Mesenchymal stem cell (in vitro differentiated cells and primary cell): Measurements from ENCODE around the gene RNF130.

ENCODE experiments used
- DNase-seq: peaks from one replicate; pipeline ENCODE4 v3.0.0-alpha.2; 2013
- H2AFZ ChIP-seq: one replicate; pipeline ENCODE4 v1.6.1; 2013; ENCODE audit warnings: low read depth, mild to moderate bottlenecking, control low read depth, inconsistent platforms, low read length, moderate library complexity
- H2AK5ac ChIP-seq: 2 replicates; pipeline ENCODE4 v1.6.1; 2013; ENCODE audit warnings: low read length, moderate library complexity, mild to moderate bottlenecking, inconsistent platforms; ENCODE audit not compliant: severe bottlenecking
- H2BK120ac ChIP-seq: one replicate; pipeline ENCODE4 v1.6.1; 2013; ENCODE audit warnings: low read depth, mild to moderate bottlenecking, inconsistent platforms, low read length, moderate library complexity
- H2BK12ac ChIP-seq, 2 experiments: one replicate each; pipeline ENCODE4 v1.6.1; 2013; ENCODE audit warnings: inconsistent platforms in 2 of 2, low read length in 2 of 2, mild to moderate bottlenecking in 2 of 2, moderate library complexity in 2 of 2, control low read depth in 1 of 2
- H2BK15ac ChIP-seq: one replicate; pipeline ENCODE4 v1.6.1; 2013; ENCODE audit warnings: mild to moderate bottlenecking, low read depth, inconsistent platforms; ENCODE audit not compliant: poor library complexity, severe bottlenecking
- H2BK5ac ChIP-seq: 2 replicates; pipeline ENCODE4 v1.6.1; 2013; ENCODE audit warnings: low read depth, mild to moderate bottlenecking, low read length, control low read depth, inconsistent platforms; ENCODE audit not compliant: poor library complexity, severe bottlenecking
- H3K14ac ChIP-seq, 2 experiments: one replicate each; pipeline ENCODE4 v1.6.1; 2013; ENCODE audit warnings: inconsistent platforms in 2 of 2, low read length in 2 of 2, control low read depth in 1 of 2, mild to moderate bottlenecking in 1 of 2, moderate library complexity in 1 of 2
- H3K18ac ChIP-seq, 2 experiments: one replicate each; pipeline ENCODE4 v1.6.1; 2013; ENCODE audit warnings: inconsistent platforms in 2 of 2, low read length in 2 of 2, control low read depth in 1 of 2, low read depth in 1 of 2, mild to moderate bottlenecking in 1 of 2
- H3K23ac ChIP-seq, 2 experiments: one replicate each; pipeline ENCODE4 v1.6.1; 2013; ENCODE audit warnings: inconsistent platforms in 2 of 2, low read length in 2 of 2, mild to moderate bottlenecking in 2 of 2, moderate library complexity in 2 of 2, control low read depth in 1 of 2
- H3K27ac ChIP-seq: 2 replicates; pipeline ENCODE4 v1.5.1; 2013; ENCODE audit warnings: mild to moderate bottlenecking, moderate library complexity, low read length, control low read depth, inconsistent platforms; ENCODE audit not compliant: poor library complexity, severe bottlenecking
- H3K27me3 ChIP-seq, 2 experiments: 2 replicates each; pipeline versions ENCODE4 v1.6.1 to v1.7.0; 2013; ENCODE audit warnings: low read length in 2 of 2, mild to moderate bottlenecking in 2 of 2, moderate library complexity in 2 of 2, control low read depth in 1 of 2, inconsistent platforms in 1 of 2; ENCODE audit not compliant: control insufficient read depth in 1 of 2, insufficient read depth in 1 of 2
- H3K36me3 ChIP-seq, 2 experiments: 2 replicates each; pipeline versions ENCODE4 v1.6.1 to v1.7.0; 2013; ENCODE audit warnings: low read length in 2 of 2, control low read depth in 1 of 2, inconsistent platforms in 1 of 2, low read depth in 1 of 2, mild to moderate bottlenecking in 1 of 2; ENCODE audit not compliant: insufficient read depth in 2 of 2, control insufficient read depth in 1 of 2
- H3K4ac ChIP-seq, 2 experiments: one replicate each; pipeline ENCODE4 v1.6.1; 2013; ENCODE audit warnings: inconsistent platforms in 2 of 2, low read length in 2 of 2, mild to moderate bottlenecking in 2 of 2, moderate library complexity in 2 of 2, control low read depth in 1 of 2, low read depth in 1 of 2
- H3K4me1 ChIP-seq: 2 replicates; pipeline ENCODE4 v1.6.1; 2013; ENCODE audit warnings: low read depth, low read length, control low read depth; ENCODE audit not compliant: control insufficient read depth, insufficient read depth
- H3K4me2 ChIP-seq: 2 replicates; pipeline ENCODE4 v1.6.1; 2013; ENCODE audit warnings: low read length, mild to moderate bottlenecking, inconsistent platforms; ENCODE audit not compliant: poor library complexity, severe bottlenecking
- H3K4me3 ChIP-seq, 2 experiments: 2 replicates each; pipeline versions ENCODE4 v1.5.1 to v1.7.0; 2013; ENCODE audit warnings: low read length in 2 of 2, mild to moderate bottlenecking in 2 of 2, control low read depth in 1 of 2, low read depth in 1 of 2; ENCODE audit not compliant: insufficient read depth in 1 of 2
- H3K79me1 ChIP-seq: replicated peaks from 2 replicates; pipeline ENCODE4 v1.6.1; 2013; ENCODE audit warnings: mild to moderate bottlenecking, control low read depth, low read length, inconsistent platforms; ENCODE audit not compliant: poor library complexity, severe bottlenecking
- H3K9ac ChIP-seq: 2 replicates; pipeline ENCODE4 v1.7.0; 2013; ENCODE audit warnings: mild to moderate bottlenecking, low read length, moderate library complexity
- H3K9me3 ChIP-seq: 2 replicates; pipeline ENCODE4 v1.7.0; 2013; ENCODE audit warnings: mild to moderate bottlenecking, low read length; ENCODE audit not compliant: control insufficient read depth
- H4K8ac ChIP-seq: one replicate; pipeline ENCODE4 v1.6.1; 2013; ENCODE audit warnings: inconsistent platforms, mild to moderate bottlenecking, low read length, moderate library complexity
- H4K91ac ChIP-seq: one replicate; pipeline ENCODE4 v1.6.1; 2013; ENCODE audit warnings: mild to moderate bottlenecking, low read length, inconsistent platforms
- WGBS: methylation state at CpG from one replicate; pipeline ENCODE4 v1.1.7; 2013; ENCODE audit warnings: mixed read lengths; 5-methylcytosine and 5-hydroxymethylcytosine counted together

The RNF130 gene

DNA sequence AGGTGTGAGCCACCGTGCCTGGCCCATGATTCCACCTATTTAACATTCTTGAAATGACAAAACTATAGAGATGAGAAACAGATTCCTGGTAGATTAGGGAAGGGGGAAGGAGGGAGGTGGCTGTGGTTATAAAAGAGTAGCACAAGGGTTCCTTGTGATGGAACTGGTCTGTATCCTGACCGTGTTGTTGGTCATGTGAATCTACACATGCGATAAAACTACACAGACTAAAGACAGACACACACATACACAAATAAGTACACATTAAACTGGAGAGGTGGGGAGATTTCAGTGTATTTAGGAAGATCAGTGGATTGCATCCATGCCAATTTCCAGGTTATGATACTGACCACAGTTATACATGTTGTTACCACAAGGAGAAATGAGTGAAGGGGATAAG lies 60.9 kb downstream of the RNF130 start:
- Histone ChIP-seq H4K91ac (no peak overlapping the region), H3K23ac (no peak overlapping the region), H3K27ac (no peak overlapping the region), H3K4me3 (no peak overlapping the region), H2BK15ac (no peak overlapping the region), H2BK120ac (no peak overlapping the region), H2BK5ac (no peak overlapping the region), H3K27me3 (no peaks in the 10 kb centered on the region), H3K9me3 (no peaks in the 10 kb centered on the region), H3K9ac (no peak overlapping the region), H3K14ac (no peak overlapping the region), H3K4me1 (peaks cover 6% of the 10 kb centered on the region), H4K8ac (no peak overlapping the region), H3K4ac (no peak overlapping the region), H2AFZ (no peak overlapping the region), H2BK12ac (no peak overlapping the region), H3K79me1 (peaks cover 6% of the 10 kb centered on the region), H3K36me3 (peaks cover 0 to 22% of the 10 kb centered on the region in 2 experiments), H3K4me2 (no peak overlapping the region), H3K18ac (no peak overlapping the region), H2AK5ac (no peak overlapping the region)
- WGBS, result no CpG with 5 or more reads among the region's 3 CpGs
- DNase-seq, result no peak

- H3K79me1 ChIP-seq, result peaks cover 9% of the 10 kb centered on the region
- H3K18ac ChIP-seq, result no peak overlapping the region
- H2AFZ ChIP-seq, result no peak overlapping the region
- 96% methylated on average over 7 of the region's 7 CpGs for WGBS
- no peak overlapping the region for H2BK5ac ChIP-seq
- no peak overlapping the region for H3K4me3 ChIP-seq
- peaks cover 6% of the 10 kb centered on the region for H3K4me1 ChIP-seq
- H3K36me3 ChIP-seq, result peaks cover 0 to 22% of the 10 kb centered on the region in 2 experiments
- no peak overlapping the region for H3K9ac ChIP-seq
- H2AK5ac ChIP-seq, result no peak overlapping the region
- no peak overlapping the region for H3K14ac ChIP-seq
- no peak overlapping the region for H4K91ac ChIP-seq
- H3K27ac ChIP-seq, result no peak overlapping the region
- no peak overlapping the region for H3K4me2 ChIP-seq
- DNase-seq, result no peak
- no peak overlapping the region for H4K8ac ChIP-seq
- no peak overlapping the region for H2BK15ac ChIP-seq
- no peaks in the 10 kb centered on the region for H3K9me3 ChIP-seq
- no peaks in the 10 kb centered on the region for H3K27me3 ChIP-seq
- no peak overlapping the region for H2BK120ac ChIP-seq
- H2BK12ac ChIP-seq, result no peak overlapping the region
- H3K23ac ChIP-seq, result no peak overlapping the region
- H3K4ac ChIP-seq, result no peak overlapping the region
Measured at GRCh38 chr5:180009581-180009980, 62.0 kb downstream of the RNF130 start.

DNA sequence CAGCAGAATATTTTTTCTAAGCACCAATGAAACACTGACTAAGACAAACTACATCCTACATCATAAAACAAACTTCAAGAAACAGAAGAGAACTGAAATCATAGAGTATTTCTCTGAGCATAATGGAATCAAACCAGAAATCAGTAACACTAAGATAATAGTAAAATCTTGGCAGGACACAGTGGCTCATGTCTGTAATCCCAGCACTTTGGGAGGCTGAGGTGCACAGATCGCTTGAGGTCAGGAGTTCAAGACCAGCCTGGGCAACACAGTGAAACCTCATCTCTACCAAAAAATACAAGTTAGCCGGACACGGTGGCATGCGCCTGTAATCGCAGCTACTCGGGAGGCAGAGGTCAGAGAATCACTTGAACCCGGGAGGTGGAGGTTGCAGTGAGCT lies 63.1 kb downstream of the RNF130 start:
- H2AK5ac ChIP-seq, result no peak overlapping the region
- H2BK120ac ChIP-seq, result no peak overlapping the region
- H2BK15ac ChIP-seq, result no peak overlapping the region
- peaks cover 6% of the 10 kb centered on the region for H3K4me1 ChIP-seq
- H4K91ac ChIP-seq, result no peak overlapping the region
- H3K14ac ChIP-seq, result no peak overlapping the region
- H3K27me3 ChIP-seq, result no peaks in the 10 kb centered on the region
- H2AFZ ChIP-seq, result no peak overlapping the region
- no peak overlapping the region for H3K4ac ChIP-seq
- peaks cover 9% of the 10 kb centered on the region for H3K79me1 ChIP-seq
- H3K9ac ChIP-seq, result no peak overlapping the region
- no peak overlapping the region for H3K18ac ChIP-seq
- H3K27ac ChIP-seq, result no peak overlapping the region
- no peaks in the 10 kb centered on the region for H3K9me3 ChIP-seq
- H3K4me2 ChIP-seq, result no peak overlapping the region
- no peak for DNase-seq
- no peak overlapping the region for H2BK5ac ChIP-seq
- no peak overlapping the region for H3K4me3 ChIP-seq
- no peak overlapping the region for H4K8ac ChIP-seq
- H3K36me3 ChIP-seq, result peaks cover 0 to 22% of the 10 kb centered on the region in 2 experiments
- WGBS, result 96% methylated on average over 5 of the region's 7 CpGs
- no peak overlapping the region for H3K23ac ChIP-seq
- no peak overlapping the region for H2BK12ac ChIP-seq

DNA sequence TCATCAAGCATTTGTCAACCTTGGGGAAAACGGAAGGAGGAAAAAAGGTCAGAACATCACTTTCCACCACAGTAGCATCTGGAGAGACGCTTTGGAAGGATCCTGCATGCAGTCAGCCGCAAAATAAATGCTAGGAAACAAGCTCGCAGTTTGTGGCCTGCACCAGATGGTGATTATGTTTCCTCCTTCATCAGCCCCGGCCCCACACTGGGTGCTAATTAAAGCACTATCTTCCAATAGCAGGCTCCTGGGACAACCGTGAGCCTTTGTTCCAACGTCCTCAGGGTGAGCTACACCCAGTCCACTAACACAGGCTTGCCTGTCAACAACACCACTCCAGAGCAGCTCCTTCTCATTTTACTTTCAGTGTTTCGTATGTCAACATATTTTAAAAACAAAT lies 64.0 kb downstream of the RNF130 start:
- H3K18ac ChIP-seq, result peak overlapping the region in 1 of 2 experiments; percentile 3
- no peak overlapping the region for H3K4me3 ChIP-seq
- no peak overlapping the region for H3K9ac ChIP-seq
- no peaks in the 10 kb centered on the region for H3K9me3 ChIP-seq
- DNase-seq, result no peak
- H3K4me1 ChIP-seq, result peaks cover 6% of the 10 kb centered on the region
- H2BK12ac ChIP-seq, result no peak overlapping the region
- no peak overlapping the region for H4K91ac ChIP-seq
- H3K4ac ChIP-seq, result no peak overlapping the region
- no peak overlapping the region for H3K4me2 ChIP-seq
- no peak overlapping the region for H2BK5ac ChIP-seq
- H4K8ac ChIP-seq, result no peak overlapping the region
- no peak overlapping the region for H3K23ac ChIP-seq
- peaks cover 0 to 23% of the 10 kb centered on the region in 2 experiments for H3K36me3 ChIP-seq
- H2AK5ac ChIP-seq, result no peak overlapping the region
- no peak overlapping the region for H3K27ac ChIP-seq
- H3K79me1 ChIP-seq, result peaks cover 11% of the 10 kb centered on the region
- no peak overlapping the region for H3K14ac ChIP-seq
- H3K27me3 ChIP-seq, result no peaks in the 10 kb centered on the region
- H2BK120ac ChIP-seq, result no peak overlapping the region
- no peak overlapping the region for H2BK15ac ChIP-seq
- no peak overlapping the region for H2AFZ ChIP-seq
- 42% methylated on average over 7 of the region's 8 CpGs for WGBS
